NCI-H82 (cell line): ENCODE results near the gene SPATA20.

Experiments
- DNase-seq: peaks from one replicate; lab custom pipeline; 2025; lab: John Stamatoyannopoulos, UW

SPATA20 gene

DNA sequence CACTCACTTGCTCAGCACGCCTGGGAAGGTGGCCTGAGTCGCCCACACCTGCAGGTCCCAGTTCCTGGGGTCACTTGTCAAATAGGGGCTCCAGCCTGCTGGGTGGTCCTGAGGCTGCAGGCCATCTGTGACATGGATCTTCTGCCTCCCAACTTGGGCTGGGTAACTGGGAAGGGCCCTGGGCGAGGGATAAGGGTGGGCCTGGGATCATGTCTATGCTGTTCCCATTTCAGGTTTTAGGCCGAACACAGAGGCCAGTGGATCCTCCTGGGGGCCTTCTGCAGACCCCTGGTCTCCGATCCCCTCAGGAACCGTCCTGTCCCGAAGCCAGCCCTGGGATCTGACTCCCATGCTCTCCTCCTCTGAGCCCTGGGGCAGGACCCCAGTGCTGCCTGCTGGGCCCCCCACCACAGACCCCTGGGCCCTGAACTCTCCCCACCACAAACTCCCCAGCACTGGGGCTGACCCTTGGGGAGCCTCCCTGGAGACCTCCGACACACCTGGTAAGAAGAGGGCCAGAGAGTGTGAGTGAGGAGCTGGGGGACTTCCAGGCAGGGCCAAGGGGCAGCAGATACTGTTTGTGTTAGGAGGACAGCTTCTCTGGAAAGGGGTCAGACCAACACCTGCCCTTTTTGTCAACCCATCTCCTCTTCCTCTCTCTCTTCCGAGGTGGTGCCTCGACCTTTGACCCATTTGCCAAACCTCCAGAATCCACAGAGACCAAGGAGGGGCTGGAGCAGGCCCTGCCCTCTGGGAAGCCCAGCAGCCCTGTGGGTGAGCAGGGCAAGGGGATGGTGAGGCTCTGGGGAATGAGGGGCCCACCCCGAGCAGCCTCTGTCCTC, 6.2 kb upstream of the SPATA20 start:
- no peak for DNase-seq

DNA sequence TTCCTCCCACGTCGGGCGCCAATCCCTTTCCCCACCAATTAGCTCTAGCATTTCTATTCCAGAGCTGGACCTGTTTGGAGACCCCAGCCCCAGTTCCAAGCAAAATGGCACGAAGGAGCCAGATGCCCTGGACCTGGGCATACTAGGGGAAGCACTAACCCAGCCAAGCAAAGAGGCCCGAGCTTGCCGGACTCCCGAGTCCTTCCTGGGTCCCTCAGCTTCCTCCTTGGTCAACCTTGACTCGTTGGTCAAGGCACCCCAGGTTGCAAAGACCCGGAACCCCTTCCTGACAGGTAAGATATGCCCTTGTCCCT, 5.6 kb upstream of the SPATA20 start:
- no peak for DNase-seq

DNA sequence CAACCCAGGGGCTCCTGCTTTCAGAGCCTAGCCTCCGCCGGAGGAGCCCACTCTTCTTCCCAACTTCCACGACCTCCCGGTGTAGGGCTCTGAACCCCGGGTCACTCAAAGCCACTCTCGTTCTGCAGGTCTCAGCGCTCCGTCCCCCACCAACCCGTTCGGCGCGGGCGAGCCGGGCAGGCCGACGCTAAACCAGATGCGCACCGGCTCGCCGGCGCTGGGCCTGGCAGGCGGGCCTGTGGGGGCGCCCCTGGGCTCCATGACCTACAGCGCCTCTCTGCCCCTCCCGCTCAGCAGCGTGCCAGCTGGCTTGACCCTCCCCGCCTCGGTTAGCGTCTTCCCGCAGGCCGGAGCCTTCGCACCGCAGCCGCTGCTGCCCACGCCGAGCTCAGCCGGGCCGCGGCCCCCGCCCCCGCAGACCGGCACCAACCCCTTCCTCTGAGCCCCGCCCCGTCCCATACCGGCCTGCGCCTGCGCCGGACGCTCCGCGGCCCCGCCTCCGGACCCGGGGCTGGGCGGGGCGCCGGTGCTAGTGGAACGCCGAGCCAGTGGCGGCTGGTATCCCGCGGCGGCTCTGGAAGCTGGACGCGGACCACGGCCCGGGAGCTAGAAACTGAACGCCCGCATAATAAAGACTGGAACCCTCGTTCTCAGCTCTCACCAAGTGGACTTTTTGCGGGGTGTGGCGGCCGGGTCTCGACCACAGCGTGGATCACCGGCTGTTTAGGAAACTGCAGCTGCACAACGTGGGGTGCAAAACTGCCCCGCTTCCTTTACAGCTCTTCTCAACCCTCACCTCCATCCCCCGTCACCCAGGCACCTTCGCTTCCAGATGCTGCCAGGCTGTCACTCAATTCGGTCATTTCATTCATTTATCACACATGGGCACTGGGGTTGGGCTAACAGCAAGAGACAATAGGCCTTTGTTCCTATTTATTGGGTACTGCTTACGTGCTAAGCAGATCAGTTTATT, 5.0 kb upstream of the SPATA20 start:
- DNase-seq, result peak; percentile 88

DNA sequence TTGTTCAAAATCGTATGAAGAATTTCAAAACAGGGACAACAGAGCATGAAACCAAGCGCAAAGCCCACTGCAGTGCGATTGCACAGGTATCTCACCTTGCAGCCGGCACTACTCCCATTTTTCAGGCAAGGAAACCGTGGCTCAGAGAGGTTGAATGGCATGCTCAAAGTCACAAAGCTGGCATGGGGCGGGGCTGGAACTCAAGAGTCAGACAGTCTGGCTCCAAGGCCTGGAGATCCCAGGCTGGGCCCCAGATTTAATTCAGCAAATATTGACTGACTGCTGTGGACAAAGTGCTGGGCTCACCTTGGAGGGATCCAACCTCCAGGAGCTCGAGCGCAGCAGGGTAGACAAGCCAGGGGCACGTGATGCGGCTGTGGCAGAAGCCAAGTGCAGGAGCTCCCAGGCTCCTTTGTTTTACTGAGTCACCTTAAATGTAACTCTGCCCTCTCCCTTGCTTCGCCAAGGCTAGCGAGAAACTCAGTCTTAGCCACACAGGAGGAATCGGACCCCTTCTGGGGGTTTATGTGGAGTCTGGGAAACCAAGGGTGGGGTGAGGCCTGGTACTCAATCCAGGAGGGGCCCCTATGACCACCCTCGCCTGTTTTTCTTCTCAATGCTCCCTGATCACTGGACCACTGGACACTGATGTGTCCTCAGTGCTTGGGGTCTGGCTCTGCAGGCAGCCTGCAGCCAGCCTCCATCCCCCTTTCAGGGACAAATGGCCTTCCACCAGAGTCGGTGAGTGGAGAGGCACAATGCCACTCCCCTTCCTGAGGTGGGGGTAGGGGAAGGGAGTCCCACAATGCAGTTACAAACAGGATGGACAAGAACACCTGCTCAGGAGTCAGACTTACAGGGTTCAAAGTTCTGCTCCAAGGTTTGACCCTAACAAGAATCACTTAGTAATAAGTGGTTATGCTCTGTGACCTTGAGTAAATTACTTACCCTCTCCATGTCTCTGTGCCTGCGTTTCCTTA, 3.9 kb upstream of the SPATA20 start:
- no peak for DNase-seq

DNA sequence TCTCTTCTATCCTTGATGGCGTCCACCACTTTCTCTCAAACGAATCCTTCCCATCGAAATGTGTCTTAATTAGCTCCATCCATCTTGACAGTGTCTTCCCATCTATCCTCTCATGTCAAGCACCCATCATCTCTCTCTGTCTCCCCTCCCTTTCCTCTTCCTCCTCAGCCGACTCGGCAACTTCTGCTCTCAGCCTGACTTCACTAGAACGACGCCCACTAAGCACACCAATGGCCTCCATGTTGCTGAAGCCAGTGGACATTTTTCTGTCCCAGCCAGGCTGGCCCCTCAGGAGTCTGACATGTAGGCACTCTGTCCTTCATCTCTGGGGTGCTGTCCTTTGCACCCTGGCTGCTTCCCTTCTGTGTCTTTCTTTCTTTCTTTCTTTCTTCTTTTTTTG, 2.5 kb upstream of the SPATA20 start:
- DNase-seq, result no peak

DNA sequence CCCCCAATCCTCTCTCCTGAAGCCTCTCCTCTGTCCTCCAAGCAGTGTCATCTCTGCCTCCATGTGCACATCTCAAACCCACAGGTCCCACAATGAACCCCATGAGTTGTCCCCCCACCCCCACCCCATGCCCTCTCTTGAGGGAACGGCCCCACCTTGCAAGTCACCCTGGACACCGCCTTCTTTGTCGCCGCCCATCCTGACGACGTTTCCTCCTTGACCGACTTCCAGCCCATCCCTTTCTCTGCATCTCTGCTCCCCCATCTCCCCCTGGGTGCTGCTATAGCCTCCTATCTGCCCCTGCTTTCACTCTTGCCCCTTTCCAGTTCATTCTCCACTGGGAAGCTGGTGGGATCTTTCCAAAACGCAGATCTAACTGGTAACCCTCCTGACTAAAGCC, 1.7 kb upstream of the SPATA20 start:
- DNase-seq, result no peak

DNA sequence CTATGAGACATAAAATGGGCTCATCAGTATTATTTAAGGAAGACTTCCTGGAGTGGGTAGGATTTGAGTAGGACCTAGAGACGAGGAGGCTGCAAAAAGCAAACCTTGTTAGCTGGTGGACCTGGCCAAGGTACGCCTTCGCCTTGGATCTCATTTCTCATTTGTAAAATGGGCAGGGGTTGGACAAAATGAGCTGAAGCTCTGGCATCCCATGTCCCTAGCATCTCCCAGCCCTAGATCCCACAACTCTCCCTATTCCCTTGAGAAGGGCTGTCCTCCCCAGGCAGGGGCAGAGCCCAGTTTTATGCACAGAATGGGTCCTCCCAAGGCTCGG, 306 bp upstream of the SPATA20 start:
- DNase-seq, result no peak

DNA sequence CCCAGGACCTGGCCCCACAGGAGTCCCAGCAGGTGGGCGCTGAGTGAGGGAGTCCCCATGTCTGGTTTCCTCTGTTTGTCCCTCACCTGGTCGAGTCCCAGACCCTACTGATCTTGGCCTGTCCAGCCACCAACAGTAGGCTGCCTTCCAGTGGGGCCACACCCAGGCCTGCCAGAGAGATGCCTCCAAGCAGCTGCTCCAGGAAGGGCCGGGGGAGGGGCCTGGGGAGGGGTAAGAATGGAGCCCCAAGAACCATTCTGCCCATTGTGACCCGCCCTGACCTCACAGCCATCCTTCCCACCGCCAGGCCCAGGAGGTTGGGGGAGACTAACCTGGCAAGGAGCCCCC, 736 bp downstream of the SPATA20 start:
- DNase-seq, result no peak

DNA sequence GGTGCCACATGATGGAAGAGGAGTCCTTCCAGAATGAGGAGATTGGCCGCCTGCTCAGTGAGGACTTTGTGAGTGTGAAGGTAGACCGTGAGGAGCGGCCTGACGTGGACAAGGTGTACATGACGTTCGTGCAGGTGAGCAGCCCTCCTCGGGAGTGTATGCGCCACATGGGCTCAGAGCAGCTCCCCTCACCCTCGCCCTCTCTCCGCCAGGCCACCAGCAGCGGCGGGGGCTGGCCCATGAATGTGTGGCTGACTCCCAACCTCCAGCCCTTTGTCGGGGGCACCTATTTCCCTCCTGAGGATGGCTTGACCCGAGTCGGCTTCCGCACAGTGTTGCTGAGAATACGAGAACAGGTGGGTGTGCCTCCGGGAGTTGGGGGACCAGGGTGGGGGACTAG, 1.9 kb downstream of the SPATA20 start:
- DNase-seq, result no peak

DNA sequence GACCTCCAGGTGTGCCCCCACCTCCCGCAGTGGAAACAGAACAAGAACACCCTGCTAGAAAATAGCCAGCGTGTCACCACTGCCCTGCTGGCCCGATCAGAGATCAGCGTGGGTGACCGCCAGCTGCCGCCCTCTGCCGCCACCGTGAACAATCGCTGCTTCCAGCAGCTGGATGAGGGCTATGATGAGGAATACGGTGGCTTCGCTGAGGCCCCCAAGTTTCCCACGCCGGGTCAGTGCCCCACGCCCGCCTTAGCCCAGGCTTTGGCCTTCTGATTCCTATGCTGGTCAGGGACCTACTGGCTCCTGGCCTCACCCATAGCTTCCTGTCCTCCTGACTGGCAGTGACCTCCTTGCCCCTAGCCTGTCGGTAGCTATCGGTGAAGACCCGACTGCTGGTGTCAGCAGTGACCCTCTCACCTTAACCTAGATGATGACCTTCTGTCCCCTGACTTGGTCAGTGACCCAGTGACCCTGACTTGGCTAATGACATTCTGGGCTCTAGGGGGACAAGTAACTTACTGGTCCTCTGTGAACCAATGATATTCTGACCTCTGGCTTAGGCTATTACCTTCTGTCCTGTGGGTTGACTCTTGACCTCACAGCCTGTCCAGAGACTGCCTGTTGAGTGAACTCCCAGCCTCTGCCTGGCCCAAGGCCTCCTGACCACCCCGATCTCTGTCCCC, 2.4 kb downstream of the SPATA20 start:
- DNase-seq, result no peak

DNA sequence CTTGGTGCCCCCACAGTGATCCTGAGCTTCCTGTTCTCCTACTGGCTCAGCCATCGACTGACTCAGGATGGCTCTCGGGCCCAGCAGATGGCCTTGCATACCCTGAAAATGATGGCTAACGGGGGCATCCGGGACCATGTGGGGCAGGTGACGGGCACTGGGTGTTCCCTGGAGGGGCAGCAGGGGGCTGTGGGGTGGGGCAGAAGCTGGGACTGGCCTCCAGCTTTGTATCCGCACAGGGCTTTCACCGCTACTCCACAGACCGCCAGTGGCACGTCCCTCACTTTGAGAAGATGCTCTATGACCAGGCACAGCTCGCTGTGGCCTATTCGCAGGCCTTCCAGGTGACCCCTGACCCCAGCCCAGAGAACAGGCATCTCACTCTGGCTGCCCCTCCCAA, 3.0 kb downstream of the SPATA20 start:
- no peak for DNase-seq

DNA sequence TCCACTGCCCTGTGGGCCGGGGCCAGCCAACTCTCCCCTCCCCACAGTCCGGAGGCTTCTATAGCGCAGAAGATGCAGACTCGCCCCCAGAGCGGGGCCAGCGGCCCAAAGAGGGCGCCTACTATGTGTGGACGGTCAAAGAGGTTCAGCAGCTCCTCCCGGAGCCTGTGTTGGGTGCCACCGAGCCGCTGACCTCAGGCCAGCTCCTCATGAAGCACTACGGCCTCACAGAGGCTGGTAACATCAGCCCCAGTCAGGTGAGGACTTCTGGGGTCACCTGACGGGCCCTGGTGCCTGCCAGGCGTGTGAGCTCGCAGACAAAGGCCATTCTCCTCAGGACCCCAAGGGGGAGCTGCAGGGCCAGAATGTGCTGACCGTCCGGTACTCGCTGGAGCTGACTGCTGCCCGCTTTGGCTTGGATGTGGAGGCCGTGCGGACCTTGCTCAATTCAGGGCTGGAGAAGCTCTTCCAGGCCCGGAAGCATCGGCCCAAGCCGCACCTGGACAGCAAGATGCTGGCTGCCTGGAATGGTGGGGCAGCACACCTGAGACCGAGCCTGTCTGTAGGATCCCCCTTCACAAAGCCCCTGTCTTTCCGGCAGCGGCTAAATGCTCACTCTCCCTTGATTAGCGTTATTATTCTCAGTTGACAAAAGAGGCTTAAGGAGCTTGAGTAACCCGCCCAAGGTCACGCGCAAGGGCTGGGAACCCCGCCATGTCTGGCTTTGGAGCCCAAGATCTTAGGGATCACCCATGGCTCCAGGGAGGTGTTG, 3.9 kb downstream of the SPATA20 start:
- DNase-seq, result peak; percentile 95

DNA sequence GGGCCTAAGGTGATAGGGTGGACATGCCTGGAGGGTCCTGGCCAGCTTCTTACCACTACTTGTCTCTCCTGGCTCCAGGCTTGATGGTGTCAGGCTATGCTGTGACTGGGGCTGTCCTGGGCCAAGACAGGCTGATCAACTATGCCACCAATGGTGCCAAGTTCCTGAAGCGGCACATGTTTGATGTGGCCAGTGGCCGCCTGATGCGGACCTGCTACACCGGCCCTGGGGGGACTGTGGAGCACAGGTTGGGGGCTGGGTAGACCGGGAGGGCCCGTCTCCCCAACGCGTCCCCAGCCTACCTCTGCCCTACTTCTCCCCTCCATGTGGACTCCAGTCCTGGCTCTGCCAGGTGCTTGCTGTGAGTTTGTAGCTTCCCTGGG, 4.5 kb downstream of the SPATA20 start:
- DNase-seq, result no peak

DNA sequence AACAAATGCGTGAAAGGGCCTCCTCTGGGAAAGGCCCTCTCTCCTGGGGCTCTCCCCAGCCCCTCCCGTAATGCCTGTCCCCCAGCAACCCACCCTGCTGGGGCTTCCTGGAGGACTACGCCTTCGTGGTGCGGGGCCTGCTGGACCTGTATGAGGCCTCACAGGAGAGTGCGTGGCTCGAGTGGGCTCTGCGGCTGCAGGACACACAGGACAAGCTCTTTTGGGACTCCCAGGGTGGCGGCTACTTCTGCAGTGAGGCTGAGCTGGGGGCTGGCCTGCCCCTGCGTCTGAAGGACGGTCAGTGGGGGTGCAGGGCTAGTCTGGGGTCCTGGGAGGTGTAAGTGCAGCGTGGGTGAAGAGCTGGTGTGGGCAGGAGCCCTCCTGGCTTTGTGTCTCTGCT, 4.9 kb downstream of the SPATA20 start:
- DNase-seq, result no peak

DNA sequence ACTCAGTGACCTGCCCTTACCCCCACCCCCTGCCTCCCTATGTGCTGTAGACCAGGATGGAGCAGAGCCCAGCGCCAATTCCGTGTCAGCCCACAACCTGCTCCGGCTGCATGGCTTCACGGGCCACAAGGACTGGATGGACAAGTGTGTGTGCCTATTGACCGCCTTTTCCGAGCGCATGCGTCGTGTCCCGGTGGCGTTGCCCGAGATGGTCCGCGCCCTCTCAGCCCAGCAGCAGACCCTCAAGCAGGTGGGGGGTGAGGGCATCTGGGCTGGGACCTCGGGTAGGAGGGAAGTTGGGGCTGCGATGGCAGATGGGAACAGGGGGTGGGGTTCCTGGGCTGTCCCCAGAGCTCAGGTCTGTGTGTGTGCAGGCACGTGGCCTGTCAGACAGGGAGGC, 7.2 kb downstream of the SPATA20 start:
- DNase-seq, result no peak

DNA sequence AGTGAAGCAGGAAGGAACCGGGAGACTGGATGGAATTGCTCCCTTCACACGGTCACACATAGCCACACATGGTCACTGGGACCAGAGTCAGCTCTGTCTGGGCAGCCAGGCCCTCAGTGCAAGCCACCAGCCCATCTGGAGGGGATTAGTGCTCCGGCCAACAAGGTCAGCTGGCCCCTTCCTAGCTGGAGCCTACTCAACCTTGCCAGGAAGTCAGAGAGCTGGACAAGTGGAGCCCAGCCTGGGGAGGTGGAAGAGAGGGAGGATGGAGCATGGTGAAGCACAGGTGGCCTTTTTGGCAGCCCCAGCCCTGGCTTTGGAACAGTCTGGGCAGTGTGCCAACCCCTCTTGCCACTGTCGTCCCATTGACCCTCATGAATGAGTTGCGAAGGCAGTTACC, 9.8 kb downstream of the SPATA20 start:
- DNase-seq, result peak; percentile 83

DNA sequence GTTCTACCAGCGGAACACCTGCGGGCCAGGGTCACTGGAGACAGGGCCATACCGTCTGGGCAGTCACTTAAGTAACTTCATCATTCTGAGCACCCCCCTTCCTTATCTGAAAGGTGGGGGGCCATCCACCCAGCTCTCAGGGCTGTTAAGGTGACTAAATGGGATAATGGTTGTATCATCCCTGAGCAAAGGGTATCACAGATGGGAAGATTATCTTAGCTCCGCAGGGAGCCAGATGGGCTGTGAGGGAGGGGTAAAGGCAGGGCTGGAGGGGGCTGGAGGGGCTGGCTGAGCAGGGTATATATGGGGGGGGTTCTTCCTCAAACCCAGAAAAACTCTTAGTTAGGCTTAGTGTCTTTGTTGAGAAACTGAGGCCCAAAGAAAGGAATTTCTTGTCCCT, 10.7 kb downstream of the SPATA20 start:
- DNase-seq, result peak; percentile 99

DNA sequence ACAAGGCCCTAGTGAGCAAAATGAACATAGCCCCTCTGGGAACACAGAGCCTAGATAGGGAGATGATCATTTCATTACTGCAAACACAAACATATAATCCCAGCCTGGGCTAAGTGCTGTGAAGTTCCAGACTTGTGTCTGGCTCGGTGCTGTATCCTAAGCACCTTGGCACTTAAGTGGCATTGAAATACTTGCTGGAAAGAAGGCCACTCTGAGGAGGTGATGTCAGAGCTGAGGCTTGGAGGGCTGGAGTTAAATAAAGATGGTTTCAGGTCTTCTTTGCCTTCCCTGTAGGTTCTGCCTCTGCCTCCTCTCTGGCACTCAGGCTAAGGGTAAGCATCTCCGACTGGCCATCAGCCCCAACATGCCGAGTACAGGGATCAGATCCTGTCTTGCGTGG, 11.1 kb downstream of the SPATA20 start:
- peak; percentile 96 for DNase-seq

DNA sequence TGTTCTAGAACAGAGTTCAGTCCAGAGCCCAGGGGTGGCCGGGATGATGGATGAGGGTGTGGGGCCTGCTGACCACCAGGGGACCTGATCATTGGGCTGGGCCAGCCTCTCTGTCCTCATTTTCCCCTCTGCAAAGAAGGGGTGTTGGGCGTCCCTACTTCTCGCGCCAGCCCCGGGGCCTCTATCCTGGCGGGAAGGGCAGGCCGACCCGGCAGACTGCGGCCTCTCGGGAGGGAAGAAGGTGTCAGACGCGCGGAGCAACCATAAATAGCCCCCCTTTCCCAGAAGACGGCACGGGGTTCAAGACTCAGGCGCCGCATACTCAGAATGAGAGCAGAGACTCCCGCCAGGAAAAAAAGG, 11.6 kb downstream of the SPATA20 start:
- no peak for DNase-seq

DNA sequence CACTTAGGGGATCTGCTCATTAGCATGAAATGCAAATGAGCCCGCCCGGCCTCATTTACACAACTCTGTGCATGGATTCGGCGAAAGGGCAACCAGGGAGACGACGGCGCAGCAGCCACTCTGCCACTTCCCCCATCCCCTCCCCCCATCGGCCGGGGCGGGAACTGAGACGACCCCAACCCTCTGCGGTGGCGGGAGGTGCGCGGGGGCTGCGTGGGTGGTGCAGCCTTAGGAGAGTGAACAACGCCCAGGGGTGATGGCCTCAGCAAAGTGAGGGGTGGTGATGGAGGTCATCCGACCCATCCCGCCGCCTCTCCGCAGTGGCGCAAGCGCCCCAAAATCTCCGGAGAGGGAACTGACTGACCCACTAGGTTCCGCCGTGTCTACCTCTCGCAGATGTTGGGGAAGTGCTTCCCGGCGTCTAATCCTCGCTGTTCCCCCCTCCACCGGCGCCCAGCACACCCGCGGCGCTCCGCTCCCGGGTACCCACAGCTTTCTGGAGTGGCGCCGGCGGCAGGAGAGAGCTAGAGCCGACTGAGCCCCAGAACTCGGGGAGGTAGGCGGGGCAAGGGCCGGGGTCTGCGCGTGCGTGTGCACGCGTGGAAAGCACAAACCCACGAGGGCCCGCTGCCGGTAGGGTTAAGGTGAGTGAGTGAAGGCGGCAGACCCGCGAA, 12.1 kb downstream of the SPATA20 start:
- peak; percentile 84 for DNase-seq
